Measurements from ENCODE around the gene AURKA.

GRCh38 chr20:56350842-56351241 lies 41.2 kb downstream of the AURKA start:
- TF ChIP-seq POLR2A (IDR thresholded peaks at IDR 0.05) (no peak), CTCF (IDR thresholded peaks at IDR 0.05) (no peak)
